ENCODE measurements around the gene TP53BP2. TPM values are rescaled to one million over a fixed set of nuclear protein-coding genes. Genes with fewer than 3 reads are reported as not detected.

TP53BP2 gene
- polyA plus RNA-seq, 1 donor from 2014 or later = 25.2 TPM

GRCh38 chr1:223755432-223755792 is 90.3 kb downstream of the TP53BP2 start:
- Histone ChIP-seq H2AFZ (ENCODE audit: low read depth, low read length) (no peak overlapping the region), H3K4me3 (ENCODE audit: low read length) (no peak overlapping the region), H3K9me3 (ENCODE audit: low read length) (no peaks in the 10 kb centered on the region), H4K20me1 (ENCODE audit: insufficient read depth) (no peaks in the 10 kb centered on the region), H3K27me3 (ENCODE audit: insufficient read depth, low read depth, low read length) (no peaks in the 10 kb centered on the region), H3K79me2 (replicated peaks; ENCODE audit: insufficient read depth, low read length) (no peaks in the 10 kb centered on the region), H3K27ac (ENCODE audit: low read length) (no peak overlapping the region), H3F3A (ENCODE audit: insufficient read depth, low read length, poor library complexity, severe bottlenecking) (no peaks in the 10 kb centered on the region), H3K9me2 (ENCODE audit: insufficient read depth, low read length) (no peaks in the 10 kb centered on the region), H3K4me2 (ENCODE audit: low read length) (no peak overlapping the region), H3K36me3 (ENCODE audit: insufficient read depth, low read length) (no peaks in the 10 kb centered on the region), H3K9ac (ENCODE audit: low read length) (no peak overlapping the region)
- no peak for TF ChIP-seq EZH2 (IDR thresholded peaks at IDR 0.05; ENCODE audit: borderline replicate concordance, insufficient read depth, low read length, poor library complexity, severe bottlenecking)
- TF ChIP-seq RAD21 (conservative IDR thresholded peaks at IDR 0.05) = no peak
- TF ChIP-seq EP300 (conservative IDR thresholded peaks at IDR 0.05; ENCODE audit: poor library complexity, severe bottlenecking) = no peak

GRCh38 chr1:223754681-223755431 is 90.9 kb downstream of the TP53BP2 start:
- Histone ChIP-seq H3K36me3 (ENCODE audit: insufficient read depth, low read length) (no peaks in the 10 kb centered on the region), H3F3A (ENCODE audit: insufficient read depth, low read length, poor library complexity, severe bottlenecking) (no peaks in the 10 kb centered on the region), H3K27ac (ENCODE audit: low read length) (no peak overlapping the region), H3K27me3 (ENCODE audit: insufficient read depth, low read depth, low read length) (no peaks in the 10 kb centered on the region), H3K9me3 (ENCODE audit: low read length) (no peaks in the 10 kb centered on the region), H4K20me1 (ENCODE audit: insufficient read depth) (no peaks in the 10 kb centered on the region), H3K9ac (ENCODE audit: low read length) (no peak overlapping the region), H3K4me3 (ENCODE audit: low read length) (no peak overlapping the region), H3K79me2 (replicated peaks; ENCODE audit: insufficient read depth, low read length) (no peaks in the 10 kb centered on the region), H3K9me2 (ENCODE audit: insufficient read depth, low read length) (no peaks in the 10 kb centered on the region), H2AFZ (ENCODE audit: low read depth, low read length) (no peak overlapping the region), H3K4me2 (ENCODE audit: low read length) (no peak overlapping the region)
- TF ChIP-seq TAF1 (IDR thresholded peaks at IDR 0.05; ENCODE audit: low read depth) = no peak
- TF ChIP-seq POLR2AphosphoS5 (IDR thresholded peaks at IDR 0.05) = no peak
- no peak for TF ChIP-seq EP300 (conservative IDR thresholded peaks at IDR 0.05; ENCODE audit: poor library complexity, severe bottlenecking)
- no peak for TF ChIP-seq RAD21 (conservative IDR thresholded peaks at IDR 0.05)
- no peak for TF ChIP-seq SMC3 (conservative IDR thresholded peaks at IDR 0.05; ENCODE audit: poor library complexity)
- TF ChIP-seq MXI1 (conservative IDR thresholded peaks at IDR 0.05; ENCODE audit: poor library complexity, severe bottlenecking) = no peak

- Histone ChIP-seq H4K20me1 (ENCODE audit: insufficient read depth) (no peaks in the 10 kb centered on the region), H3K4me2 (ENCODE audit: low read length) (no peak overlapping the region), H3K9me3 (ENCODE audit: low read length) (no peaks in the 10 kb centered on the region), H3K79me2 (replicated peaks; ENCODE audit: insufficient read depth, low read length) (no peaks in the 10 kb centered on the region), H3K9me2 (ENCODE audit: insufficient read depth, low read length) (no peaks in the 10 kb centered on the region), H3F3A (ENCODE audit: insufficient read depth, low read length, poor library complexity, severe bottlenecking) (no peaks in the 10 kb centered on the region), H3K27ac (ENCODE audit: low read length) (no peak overlapping the region), H2AFZ (ENCODE audit: low read depth, low read length) (no peak overlapping the region), H3K36me3 (ENCODE audit: insufficient read depth, low read length) (no peaks in the 10 kb centered on the region), H3K9ac (ENCODE audit: low read length) (no peak overlapping the region), H3K27me3 (ENCODE audit: insufficient read depth, low read depth, low read length) (peaks cover 7% of the 10 kb centered on the region), H3K4me3 (ENCODE audit: low read length) (no peak overlapping the region)
- no peak for TF ChIP-seq TAF1 (IDR thresholded peaks at IDR 0.05; ENCODE audit: low read depth)
- TF ChIP-seq POLR2AphosphoS5 (IDR thresholded peaks at IDR 0.05) = no peak
- no peak for TF ChIP-seq EP300 (conservative IDR thresholded peaks at IDR 0.05; ENCODE audit: poor library complexity, severe bottlenecking)
- TF ChIP-seq RAD21 (conservative IDR thresholded peaks at IDR 0.05) = no peak
- no peak for TF ChIP-seq SMC3 (conservative IDR thresholded peaks at IDR 0.05; ENCODE audit: poor library complexity)
- no peak for TF ChIP-seq REST (IDR thresholded peaks at IDR 0.05; ENCODE audit: borderline replicate concordance)
- no peak for TF ChIP-seq CTCF (IDR thresholded peaks at IDR 0.05; ENCODE audit: poor library complexity, severe bottlenecking)
- no peak for TF ChIP-seq MXI1 (conservative IDR thresholded peaks at IDR 0.05; ENCODE audit: poor library complexity, severe bottlenecking)
- TF ChIP-seq EZH2 (IDR thresholded peaks at IDR 0.05; ENCODE audit: borderline replicate concordance, insufficient read depth, low read length, poor library complexity, severe bottlenecking) = no peak
These were observed 92.8 kb downstream of the TP53BP2 start for GRCh38 chr1:223752721-223753515.

Measured in neural cell (in vitro differentiated cells).